Measurements from ENCODE around the gene RANBP3.
A peak's percentile ranks its signal among the peaks of the same experiment; 100 is the strongest.
"Not testable (repeated sequence)": the region's sequence is repeated elsewhere in the genome, so short reads cannot be mapped to it uniquely, and the experiment has no call there.

RANBP3 gene

GRCh38 chr19:5891572-5891937 lies 86.4 kb downstream of the RANBP3 start:
- Histone ChIP-seq H3K9me3 (ENCODE audit: control insufficient read depth, insufficient read depth, low read length) (no peaks in the 10 kb centered on the region), H3K27me3 (ENCODE audit: control insufficient read depth, insufficient read depth, low read length) (no peaks in the 10 kb centered on the region), H3K36me3 (ENCODE audit: control insufficient read depth, insufficient read depth, low read length) (peaks cover 10% of the 10 kb centered on the region), H3K4me3 (ENCODE audit: low read depth, low read length) (no peak overlapping the region), H3K9ac (ENCODE audit: low read depth, low read length) (no peak overlapping the region), H3K4me1 (ENCODE audit: control insufficient read depth, insufficient read depth, low read length) (peaks cover 5% of the 10 kb centered on the region)

- H3K4me1 ChIP-seq (ENCODE audit: control insufficient read depth, insufficient read depth, low read length) = peaks cover 5% of the 10 kb centered on the region
- H3K9ac ChIP-seq (ENCODE audit: low read depth, low read length) = no peak overlapping the region
- no peaks in the 10 kb centered on the region for H3K27me3 ChIP-seq (ENCODE audit: control insufficient read depth, insufficient read depth, low read length)
- H3K36me3 ChIP-seq (ENCODE audit: control insufficient read depth, insufficient read depth, low read length) = no peaks in the 10 kb centered on the region
- H3K4me3 ChIP-seq (ENCODE audit: low read depth, low read length) = no peak overlapping the region
- H3K9me3 ChIP-seq (ENCODE audit: control insufficient read depth, insufficient read depth, low read length) = no peaks in the 10 kb centered on the region
Measured at GRCh38 chr19:5890099-5890498, 87.8 kb downstream of the RANBP3 start.

- no peaks in the 10 kb centered on the region for H3K9me3 ChIP-seq (ENCODE audit: control insufficient read depth, insufficient read depth, low read length)
- H3K9ac ChIP-seq (ENCODE audit: low read depth, low read length) = no peak overlapping the region
- H3K4me3 ChIP-seq (ENCODE audit: low read depth, low read length) = no peak overlapping the region
- H3K4me1 ChIP-seq (ENCODE audit: control insufficient read depth, insufficient read depth, low read length) = peaks cover 5% of the 10 kb centered on the region
- no peaks in the 10 kb centered on the region for H3K36me3 ChIP-seq (ENCODE audit: control insufficient read depth, insufficient read depth, low read length)
- H3K27me3 ChIP-seq (ENCODE audit: control insufficient read depth, insufficient read depth, low read length) = no peaks in the 10 kb centered on the region
Measured at GRCh38 chr19:5889288-5889971, 88.5 kb downstream of the RANBP3 start.

- not testable (repeated sequence) for H3K36me3 ChIP-seq (ENCODE audit: control insufficient read depth, insufficient read depth, low read length); H3K4me3 ChIP-seq (ENCODE audit: low read depth, low read length); H3K9ac ChIP-seq (ENCODE audit: low read depth, low read length); H3K4me1 ChIP-seq (ENCODE audit: control insufficient read depth, insufficient read depth, low read length); H3K9me3 ChIP-seq (ENCODE audit: control insufficient read depth, insufficient read depth, low read length); H3K27me3 ChIP-seq (ENCODE audit: control insufficient read depth, insufficient read depth, low read length)
Measured at GRCh38 chr19:5884065-5884811, 93.7 kb downstream of the RANBP3 start.

GRCh38 chr19:5883157-5883873 lies 94.6 kb downstream of the RANBP3 start:
- not testable (repeated sequence) for H3K9ac ChIP-seq (ENCODE audit: low read depth, low read length); H3K36me3 ChIP-seq (ENCODE audit: control insufficient read depth, insufficient read depth, low read length); H3K9me3 ChIP-seq (ENCODE audit: control insufficient read depth, insufficient read depth, low read length); H3K4me3 ChIP-seq (ENCODE audit: low read depth, low read length); H3K4me1 ChIP-seq (ENCODE audit: control insufficient read depth, insufficient read depth, low read length); H3K27me3 ChIP-seq (ENCODE audit: control insufficient read depth, insufficient read depth, low read length)

- Histone ChIP-seq H3K9me3 (ENCODE audit: control insufficient read depth, insufficient read depth, low read length) (no peaks in the 10 kb centered on the region), H3K4me3 (ENCODE audit: low read depth, low read length) (no peak overlapping the region), H3K4me1 (ENCODE audit: control insufficient read depth, insufficient read depth, low read length) (peaks cover 7% of the 10 kb centered on the region), H3K27me3 (ENCODE audit: control insufficient read depth, insufficient read depth, low read length) (no peaks in the 10 kb centered on the region), H3K36me3 (ENCODE audit: control insufficient read depth, insufficient read depth, low read length) (no peaks in the 10 kb centered on the region), H3K9ac (ENCODE audit: low read depth, low read length) (no peak overlapping the region)
Measured at GRCh38 chr19:5882421-5882968, 95.4 kb downstream of the RANBP3 start.

GRCh38 chr19:5881543-5882299 lies 96.2 kb downstream of the RANBP3 start:
- Histone ChIP-seq H3K36me3 (ENCODE audit: control insufficient read depth, insufficient read depth, low read length) (no peaks in the 10 kb centered on the region), H3K4me3 (ENCODE audit: low read depth, low read length) (no peak overlapping the region), H3K9ac (ENCODE audit: low read depth, low read length) (no peak overlapping the region), H3K4me1 (ENCODE audit: control insufficient read depth, insufficient read depth, low read length) (peaks cover 7% of the 10 kb centered on the region), H3K9me3 (ENCODE audit: control insufficient read depth, insufficient read depth, low read length) (no peaks in the 10 kb centered on the region), H3K27me3 (ENCODE audit: control insufficient read depth, insufficient read depth, low read length) (no peaks in the 10 kb centered on the region)

GRCh38 chr19:5880604-5881078 lies 97.3 kb downstream of the RANBP3 start:
- H3K36me3 ChIP-seq (ENCODE audit: control insufficient read depth, insufficient read depth, low read length) = no peaks in the 10 kb centered on the region
- peaks cover 7% of the 10 kb centered on the region for H3K4me1 ChIP-seq (ENCODE audit: control insufficient read depth, insufficient read depth, low read length)
- H3K9me3 ChIP-seq (ENCODE audit: control insufficient read depth, insufficient read depth, low read length) = no peaks in the 10 kb centered on the region
- no peaks in the 10 kb centered on the region for H3K27me3 ChIP-seq (ENCODE audit: control insufficient read depth, insufficient read depth, low read length)
- peak overlapping the region; percentile 22 for H3K4me3 ChIP-seq (ENCODE audit: low read depth, low read length)
- no peak overlapping the region for H3K9ac ChIP-seq (ENCODE audit: low read depth, low read length)

GRCh38 chr19:5880196-5880595 lies 97.7 kb downstream of the RANBP3 start:
- H3K4me1 ChIP-seq (ENCODE audit: control insufficient read depth, insufficient read depth, low read length) = peaks cover 7% of the 10 kb centered on the region
- H3K9ac ChIP-seq (ENCODE audit: low read depth, low read length) = no peak overlapping the region
- H3K9me3 ChIP-seq (ENCODE audit: control insufficient read depth, insufficient read depth, low read length) = no peaks in the 10 kb centered on the region
- no peaks in the 10 kb centered on the region for H3K36me3 ChIP-seq (ENCODE audit: control insufficient read depth, insufficient read depth, low read length)
- H3K4me3 ChIP-seq (ENCODE audit: low read depth, low read length) = no peak overlapping the region
- no peaks in the 10 kb centered on the region for H3K27me3 ChIP-seq (ENCODE audit: control insufficient read depth, insufficient read depth, low read length)

- Histone ChIP-seq H3K9me3 (ENCODE audit: control insufficient read depth, insufficient read depth, low read length) (no peaks in the 10 kb centered on the region), H3K36me3 (ENCODE audit: control insufficient read depth, insufficient read depth, low read length) (no peaks in the 10 kb centered on the region), H3K4me1 (ENCODE audit: control insufficient read depth, insufficient read depth, low read length) (peaks cover 7% of the 10 kb centered on the region), H3K9ac (ENCODE audit: low read depth, low read length) (no peak overlapping the region), H3K4me3 (ENCODE audit: low read depth, low read length) (no peak overlapping the region), H3K27me3 (ENCODE audit: control insufficient read depth, insufficient read depth, low read length) (no peaks in the 10 kb centered on the region)
Measured at GRCh38 chr19:5877882-5878281, 100.1 kb downstream of the RANBP3 start.

GRCh38 chr19:5877427-5877826 lies 100.5 kb downstream of the RANBP3 start:
- H3K9ac ChIP-seq (ENCODE audit: low read depth, low read length) = no peak overlapping the region
- H3K9me3 ChIP-seq (ENCODE audit: control insufficient read depth, insufficient read depth, low read length) = no peaks in the 10 kb centered on the region

More at GRCh38 chr19:5877427-5877826, 100.5 kb downstream of the RANBP3 start:
- Histone ChIP-seq H3K36me3 (ENCODE audit: control insufficient read depth, insufficient read depth, low read length) (no peaks in the 10 kb centered on the region), H3K4me3 (ENCODE audit: low read depth, low read length) (no peak overlapping the region), H3K27me3 (ENCODE audit: control insufficient read depth, insufficient read depth, low read length) (no peaks in the 10 kb centered on the region), H3K4me1 (ENCODE audit: control insufficient read depth, insufficient read depth, low read length) (peaks cover 7% of the 10 kb centered on the region)

All from iPS-15b (cell line).